HK-2 (cell line): ENCODE results near the gene GRIPAP1.

ENCODE experiments used
- DNase-seq: peaks from one replicate; pipeline ENCODE4 v3.0.0-alpha.2; 2018; ENCODE audit not compliant: unreplicated experiment

The GRIPAP1 gene

DNA sequence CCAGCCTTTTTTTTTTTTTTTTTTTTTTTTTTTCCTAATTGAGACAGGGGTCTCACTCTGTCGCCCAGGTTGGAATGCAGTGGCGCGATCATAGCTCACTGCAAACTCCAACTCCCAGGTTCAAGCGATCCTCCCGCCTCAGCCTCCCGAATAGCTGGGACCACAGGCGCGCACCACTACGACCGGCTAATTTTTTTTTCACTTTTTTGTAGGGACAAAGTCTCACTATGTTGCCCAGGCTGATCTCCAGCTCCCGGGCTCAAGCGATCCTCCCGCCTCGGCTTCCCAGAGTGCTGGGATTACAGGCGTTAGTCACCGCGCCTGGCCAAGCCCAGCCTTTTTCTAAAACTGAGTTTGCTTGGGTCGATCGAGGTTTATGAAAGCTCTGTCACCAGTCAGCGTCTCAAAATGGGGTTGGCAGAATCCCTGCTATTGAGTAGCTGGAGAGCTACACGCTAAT lies 43.4 kb downstream of the GRIPAP1 start:
- peak; percentile 61 for DNase-seq

DNA sequence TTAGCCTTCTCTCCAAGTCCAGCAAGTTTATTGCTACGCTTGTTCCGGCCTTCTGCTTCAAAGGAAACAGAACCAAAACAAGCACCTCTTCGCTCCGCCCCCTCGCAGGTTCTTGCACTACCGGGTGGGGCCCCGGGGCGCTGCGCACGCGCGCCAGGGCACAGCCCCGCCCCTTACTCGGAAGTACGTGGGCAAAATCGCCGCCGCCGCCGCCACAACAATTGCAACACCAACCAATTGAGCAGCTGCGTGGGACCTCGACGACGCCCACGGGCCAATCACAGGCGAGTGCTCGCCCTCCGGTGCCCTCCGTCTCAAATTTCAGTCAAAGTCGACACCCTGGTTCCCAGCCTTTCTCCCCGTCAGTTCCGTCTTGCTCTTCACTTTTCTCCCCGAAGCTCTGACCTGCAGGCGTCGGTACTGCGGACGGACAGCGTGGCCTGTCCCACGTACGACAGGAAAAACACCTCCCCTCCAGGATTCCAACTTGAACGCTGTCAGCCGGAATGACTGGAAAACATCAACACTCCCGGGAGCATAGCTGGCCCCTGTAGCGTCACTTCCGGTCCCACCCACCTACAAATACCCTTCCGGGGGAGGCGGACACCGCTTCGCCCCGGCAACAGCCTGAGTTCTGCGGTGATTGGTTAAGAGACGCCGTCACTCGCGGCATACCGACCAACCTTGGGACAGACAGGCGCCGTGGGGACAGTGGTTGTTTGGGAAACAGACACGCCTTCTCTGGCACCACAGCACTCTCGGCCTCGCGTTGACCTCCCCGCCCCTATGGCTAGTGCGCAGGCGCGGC lies 44.0 kb downstream of the GRIPAP1 start:
- DNase-seq = peak; percentile 95

DNA sequence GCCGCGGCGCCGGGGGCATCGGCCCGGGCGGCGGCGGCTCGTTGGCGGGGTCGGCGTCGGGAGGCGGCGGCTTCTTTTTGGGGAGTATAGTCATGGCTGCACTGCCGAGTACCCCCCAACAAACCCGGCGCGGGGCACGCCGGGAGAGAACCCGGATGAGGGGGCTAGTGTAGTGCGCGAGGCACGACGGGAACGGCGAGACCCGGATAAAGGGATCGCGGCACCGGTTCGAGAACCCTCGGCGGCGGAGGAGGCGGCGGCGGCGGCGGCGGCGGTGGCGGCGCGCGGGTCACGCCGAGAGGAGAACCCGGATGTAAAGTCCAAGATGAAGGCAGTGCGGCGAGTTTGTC lies 44.6 kb downstream of the GRIPAP1 start, which contains the start of gene OTUD5:
Gene OTUD5 (minus strand): TSS at position 131 of the 350 bp plus-strand sequence. CDS start 37 bp downstream, at position 94.
- no peak for DNase-seq

DNA sequence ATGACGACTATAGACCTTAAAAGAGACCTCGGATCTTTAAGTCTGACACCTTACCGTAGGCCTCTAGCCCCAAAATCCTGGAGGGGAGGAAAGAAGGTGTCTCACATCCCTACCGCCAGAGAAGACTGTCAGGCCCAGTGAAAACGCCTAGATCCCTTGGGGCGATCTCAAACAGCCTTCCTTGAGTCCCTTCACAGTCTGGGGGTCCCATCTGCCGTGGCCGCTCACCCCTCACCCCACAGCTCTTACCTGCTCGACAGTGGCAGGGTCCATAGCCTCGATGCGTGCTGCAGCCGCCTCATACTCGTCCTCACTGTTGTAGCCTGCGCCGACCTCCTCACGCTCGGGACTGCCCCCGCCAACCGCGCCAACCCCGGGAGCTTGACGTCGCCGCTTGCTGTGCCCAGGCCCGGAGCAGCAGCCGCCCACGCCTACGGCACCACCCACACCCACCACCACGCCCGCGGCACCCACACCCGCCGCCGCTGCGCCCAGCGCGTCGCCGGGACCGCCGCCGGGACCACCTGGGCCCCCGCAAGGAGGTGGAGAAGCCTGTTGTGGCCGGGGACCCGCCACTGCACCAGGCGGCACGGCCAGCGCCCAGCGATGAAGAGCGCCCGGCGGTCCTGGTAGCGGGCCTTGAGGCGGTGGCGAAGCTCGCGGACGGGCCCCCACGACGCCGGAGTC lies 45.2 kb downstream of the GRIPAP1 start:
- DNase-seq = peak; percentile 26

DNA sequence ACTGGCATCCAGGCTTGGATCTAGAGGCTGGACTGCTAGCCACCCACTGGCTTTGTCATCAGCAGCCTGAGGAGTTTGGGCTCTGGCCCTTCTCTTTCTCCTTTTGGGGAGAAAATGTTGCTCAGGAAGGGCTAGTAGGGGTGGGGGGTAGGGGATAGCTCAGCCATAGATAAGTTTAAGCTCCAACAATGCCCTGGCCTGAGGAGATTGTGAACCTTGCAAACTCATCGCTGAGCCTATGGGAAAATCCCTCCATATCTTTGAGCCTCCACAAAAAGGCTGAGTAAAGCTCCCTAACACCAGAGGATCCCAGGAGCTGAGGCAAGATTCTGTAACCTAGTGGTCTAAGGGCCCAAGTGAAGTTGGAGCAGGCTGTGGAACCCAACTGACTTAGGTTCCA lies 53.5 kb downstream of the GRIPAP1 start:
- no peak for DNase-seq

DNA sequence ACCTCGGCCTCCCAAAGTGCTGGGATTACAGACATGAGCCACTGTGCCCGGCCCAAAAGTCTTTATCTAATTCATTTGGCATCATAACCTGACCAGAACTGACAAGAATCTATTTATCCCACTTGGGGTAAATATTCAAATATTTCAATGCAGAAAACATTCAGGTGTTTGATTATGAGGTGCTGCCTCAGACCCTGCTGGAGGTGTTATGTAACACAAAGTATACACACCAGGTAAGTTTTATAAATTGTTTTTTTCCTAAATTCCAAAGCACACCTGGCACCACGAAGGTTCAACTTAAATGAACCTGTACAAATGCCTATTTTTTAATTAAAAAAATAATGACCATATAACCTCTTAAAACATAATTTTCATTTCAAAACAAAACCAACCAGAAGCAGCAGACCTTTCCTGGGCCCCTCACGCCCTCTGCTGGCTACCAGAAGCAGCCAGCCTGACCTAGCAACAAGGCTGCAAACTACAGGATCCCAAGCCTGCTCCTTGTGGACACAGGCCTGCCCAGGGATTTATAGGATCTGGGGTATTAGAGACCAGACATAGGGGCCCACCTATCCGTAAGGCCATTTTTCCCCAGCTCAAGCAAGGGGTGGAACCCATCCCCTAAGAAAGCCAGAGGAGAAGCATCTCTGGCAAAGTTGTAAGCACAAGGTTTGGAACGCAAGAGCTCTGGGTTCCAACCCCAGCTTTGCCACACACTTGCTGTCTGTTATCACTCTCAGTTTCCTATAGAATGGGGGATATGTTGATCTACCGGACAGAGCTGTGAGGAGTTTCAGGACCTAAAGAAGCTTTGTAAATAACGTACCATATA lies 56.3 kb downstream of the GRIPAP1 start:
- peak; percentile 28 for DNase-seq

DNA sequence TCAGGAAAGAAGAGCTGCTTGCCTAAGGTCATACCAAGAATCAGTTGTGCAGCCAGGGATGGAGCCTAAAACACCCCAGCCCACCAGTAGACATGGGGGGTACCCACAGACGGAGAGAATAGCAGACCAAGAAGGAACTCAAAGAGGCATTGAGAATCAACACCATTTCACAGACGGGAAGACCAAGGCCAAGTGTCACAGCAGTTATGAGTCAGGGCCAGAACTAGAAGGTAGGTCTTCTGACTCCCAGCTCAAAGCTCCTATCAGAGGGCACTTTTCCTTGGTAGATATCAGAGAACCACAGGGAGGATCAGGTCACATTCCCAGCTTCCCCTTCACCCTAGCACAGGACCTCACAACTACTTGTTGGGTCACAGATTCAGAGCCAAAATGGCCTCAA lies 59.2 kb downstream of the GRIPAP1 start:
- DNase-seq = no peak

DNA sequence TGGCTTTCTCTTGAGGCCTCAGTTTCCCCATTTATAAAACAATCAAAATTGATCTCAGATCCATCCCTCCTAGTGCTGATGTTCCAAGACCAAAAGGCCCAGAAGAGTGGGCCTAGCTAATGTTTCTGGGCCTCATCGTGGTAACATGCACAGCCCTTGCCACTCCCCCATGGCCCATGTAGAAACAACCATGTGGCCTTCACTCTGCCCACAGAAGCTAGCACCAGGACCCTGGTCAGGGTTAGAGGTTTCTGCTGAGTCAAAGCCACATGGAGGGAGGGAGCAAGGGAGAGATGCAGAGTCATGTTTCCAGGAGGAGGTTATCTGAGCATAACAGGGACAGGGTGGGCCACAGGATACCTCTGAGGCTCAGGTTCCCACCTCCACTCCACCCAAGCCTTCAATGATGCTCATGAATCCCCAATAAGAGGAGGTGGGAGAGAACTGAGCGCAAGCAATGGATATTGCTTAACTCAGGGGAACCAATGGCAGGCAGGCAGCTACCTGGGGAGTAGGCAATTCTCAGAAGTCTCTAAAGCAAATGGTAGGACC lies 61.6 kb downstream of the GRIPAP1 start:
- DNase-seq = no peak

DNA sequence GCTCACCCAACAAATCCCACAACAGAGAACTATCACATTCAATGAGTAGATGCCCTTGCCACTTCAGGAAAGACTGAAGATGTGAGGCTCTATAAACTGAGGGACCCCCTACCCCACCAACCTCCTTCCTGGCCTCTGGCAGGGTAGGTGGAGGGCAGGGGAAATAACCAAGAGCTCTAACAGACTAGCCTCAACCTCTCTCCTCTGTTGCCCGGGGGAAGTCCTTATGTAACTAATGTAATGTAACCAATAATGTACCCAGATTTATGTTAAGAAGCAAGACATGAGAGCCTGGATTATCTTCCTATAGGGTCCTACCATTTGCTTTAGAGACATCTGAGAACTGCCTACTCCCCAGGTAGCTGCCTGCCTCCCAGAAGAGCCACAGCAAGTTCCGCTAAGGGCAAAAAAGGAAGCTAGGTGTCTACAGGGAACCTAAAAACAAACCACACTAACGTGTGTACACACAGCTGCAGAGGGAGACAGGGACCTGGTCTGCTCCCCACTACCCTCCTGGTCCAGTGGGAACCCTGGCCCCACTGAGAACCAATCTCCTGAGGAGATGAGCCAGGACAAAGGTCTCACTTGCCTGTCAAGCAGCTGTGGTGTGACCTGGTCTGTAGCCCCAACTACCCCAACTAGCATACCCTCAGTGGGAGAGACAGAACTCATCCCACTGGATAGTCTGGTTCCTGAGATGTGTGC lies 62.4 kb downstream of the GRIPAP1 start:
- no peak for DNase-seq

DNA sequence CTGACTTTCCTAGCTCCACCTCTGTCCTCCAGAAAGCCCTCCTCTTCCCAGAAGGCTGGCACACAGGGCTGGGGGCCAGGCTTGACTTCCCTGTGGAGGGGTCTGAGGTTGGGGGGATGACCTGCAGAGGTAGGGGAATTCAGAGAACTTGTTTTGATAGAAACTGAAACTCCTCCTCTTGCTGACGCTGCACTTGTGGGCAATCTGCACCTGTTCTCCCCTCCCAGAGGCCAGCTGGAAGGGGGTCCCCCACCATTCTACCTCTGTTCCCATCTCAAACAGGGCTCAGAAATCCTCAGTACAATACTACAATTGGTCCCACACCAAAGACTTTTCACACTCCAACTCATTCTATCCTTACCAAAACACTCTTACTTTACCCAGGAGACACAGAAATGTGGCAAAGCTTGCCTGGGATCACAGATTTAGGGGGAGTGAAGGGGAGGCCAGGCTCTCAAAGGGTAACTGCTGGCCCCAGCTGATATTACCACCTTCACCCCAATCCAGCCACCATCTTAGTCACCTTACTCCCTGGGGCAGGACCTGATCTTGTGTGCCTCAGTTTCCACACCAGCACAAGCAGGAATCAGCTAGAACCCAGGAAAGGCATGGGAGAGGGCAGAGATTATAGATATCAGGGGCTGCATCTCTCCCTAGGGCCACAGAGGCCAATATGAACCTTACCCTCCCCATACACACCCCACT lies 63.2 kb downstream of the GRIPAP1 start:
- DNase-seq = no peak

DNA sequence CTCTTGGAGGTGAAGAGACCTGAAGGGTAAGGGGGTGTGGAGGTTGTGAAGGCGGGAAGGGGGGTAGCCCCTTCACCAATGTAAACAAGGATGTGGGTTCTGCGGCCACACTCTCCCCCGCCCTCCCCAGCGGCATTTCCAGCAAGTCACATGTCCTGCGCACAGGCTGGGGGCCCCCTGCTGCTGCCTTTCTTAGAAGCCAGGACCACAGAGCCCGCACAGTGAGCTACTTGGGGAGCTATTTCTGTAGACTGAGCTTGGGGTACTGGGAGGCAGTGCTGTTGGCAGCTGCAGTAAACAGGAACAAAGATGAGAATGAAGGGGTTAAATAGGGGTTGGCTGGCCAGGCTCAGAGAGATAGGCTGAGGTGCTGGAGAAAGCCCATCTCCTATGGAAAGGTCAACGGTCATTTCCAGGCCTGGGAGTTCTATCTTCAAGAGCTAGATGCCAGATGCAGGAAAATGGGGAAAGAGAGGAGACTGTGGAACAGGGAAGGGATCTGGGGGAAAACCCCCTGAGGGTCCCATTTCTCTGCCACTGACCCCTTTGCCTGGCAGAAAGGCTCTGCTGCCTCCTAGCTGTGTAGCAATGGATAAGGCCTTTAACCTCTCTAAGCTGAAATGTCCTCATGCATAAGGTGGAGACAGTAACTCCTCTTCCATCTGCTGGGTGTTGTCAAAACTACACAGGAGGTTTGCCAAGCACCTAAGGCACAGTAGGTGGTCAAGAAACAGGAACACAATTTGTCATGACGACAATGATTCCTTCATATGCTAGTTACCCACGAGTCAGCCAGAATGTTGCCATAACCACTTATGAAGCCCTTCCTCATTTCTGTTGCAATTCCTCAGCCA lies 64.8 kb downstream of the GRIPAP1 start:
- DNase-seq = no peak

DNA sequence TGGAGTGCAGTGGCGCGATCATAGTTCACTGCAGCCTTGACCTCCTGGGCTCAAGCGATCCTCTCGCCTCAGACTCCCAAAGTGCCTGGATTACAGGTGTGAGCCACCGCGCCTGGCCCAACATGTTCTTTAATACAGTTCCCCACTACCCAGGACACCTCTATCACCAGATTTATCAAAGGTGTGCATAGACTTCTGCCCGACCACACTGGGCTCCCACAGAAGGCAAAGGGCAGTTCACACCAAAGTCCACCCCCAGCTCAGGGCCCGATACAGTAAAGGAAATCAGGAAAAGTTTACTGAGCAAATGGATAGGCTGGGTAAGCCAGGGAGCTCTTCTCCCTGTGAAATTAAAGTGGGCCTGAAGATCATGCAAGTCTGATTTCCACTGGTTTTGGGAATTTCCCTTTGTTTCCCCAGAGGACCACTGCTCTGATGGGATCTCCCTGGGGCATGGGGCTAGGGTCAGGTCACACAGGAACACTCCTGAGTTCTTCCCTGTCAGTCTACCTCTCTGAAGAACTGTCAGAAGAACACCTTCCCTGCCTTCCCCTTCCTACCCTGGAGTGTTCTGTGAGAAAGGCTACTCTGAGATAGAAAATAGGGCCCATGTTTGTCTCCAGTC lies 65.5 kb downstream of the GRIPAP1 start:
- DNase-seq = no peak

DNA sequence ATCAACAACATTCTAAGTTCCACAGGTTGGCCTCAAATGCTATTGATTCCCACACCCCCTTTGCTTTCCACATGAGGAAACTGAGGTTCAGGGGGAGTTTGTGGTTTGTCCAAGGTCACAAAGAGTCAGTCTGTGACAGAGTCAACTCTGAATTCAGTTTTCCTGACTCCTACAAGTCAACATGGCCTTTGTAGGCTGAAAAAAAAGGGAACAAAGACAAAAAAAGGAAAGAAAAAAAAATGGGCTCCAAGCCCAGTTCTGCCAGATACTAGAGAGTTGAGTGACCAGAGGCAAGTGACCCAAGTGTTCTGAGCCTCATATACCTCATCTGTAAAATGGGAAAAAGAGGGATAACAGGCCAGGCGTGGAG lies 66.8 kb downstream of the GRIPAP1 start:
- DNase-seq = no peak

DNA sequence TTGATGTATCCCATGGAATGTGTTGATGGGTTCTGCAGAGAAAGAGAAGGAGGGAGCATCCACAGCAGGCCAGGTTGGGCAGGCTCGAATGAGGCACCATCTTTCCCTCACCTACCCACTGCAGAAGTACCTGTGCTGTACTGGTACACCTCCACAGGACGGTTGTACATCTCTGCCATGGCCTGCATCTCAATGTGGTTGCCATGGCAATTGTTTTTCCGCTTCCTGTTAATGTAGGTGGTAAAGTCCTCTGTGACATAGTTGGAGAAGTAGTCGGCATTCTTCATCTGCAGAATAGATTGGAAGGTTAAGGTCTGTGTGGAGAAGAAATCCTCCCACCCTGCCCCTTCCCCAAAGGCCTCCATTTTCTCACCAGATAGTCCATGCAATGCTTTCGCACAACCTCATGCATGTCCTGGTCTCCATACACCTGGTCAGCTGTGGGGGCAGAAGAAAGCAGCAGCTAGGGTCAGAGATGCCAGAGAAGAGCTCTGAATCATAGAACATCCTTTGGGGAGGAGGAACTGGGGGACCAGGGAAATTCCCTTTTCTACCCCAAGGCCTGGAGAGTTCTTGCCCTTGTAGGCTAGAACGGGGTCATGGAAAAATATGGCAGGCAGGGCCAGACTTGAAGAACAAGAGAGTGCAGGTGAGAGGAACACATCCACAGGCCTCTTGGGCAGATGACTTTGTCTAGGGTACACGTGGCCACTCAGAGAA lies 67.3 kb downstream of the GRIPAP1 start:
- DNase-seq = no peak

DNA sequence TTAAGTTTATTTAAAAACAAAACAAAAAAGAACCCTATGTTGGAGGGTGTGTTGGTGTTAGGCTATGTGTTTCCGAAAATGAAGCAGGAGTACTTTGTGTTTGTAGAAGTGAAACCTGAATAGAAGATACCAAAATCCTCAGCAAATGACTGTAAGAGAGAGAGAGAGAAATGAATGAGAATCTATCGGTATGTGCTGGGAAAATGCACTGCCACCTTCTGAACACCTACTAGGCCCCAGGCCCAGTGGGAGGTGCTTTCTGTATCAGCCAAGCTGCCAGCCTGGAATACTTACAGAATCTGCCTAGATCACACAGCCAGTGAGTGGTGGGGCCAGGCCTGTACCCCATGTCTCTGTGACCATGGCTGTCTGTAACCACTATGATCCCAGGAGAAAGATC lies 68.3 kb downstream of the GRIPAP1 start:
- DNase-seq = no peak

DNA sequence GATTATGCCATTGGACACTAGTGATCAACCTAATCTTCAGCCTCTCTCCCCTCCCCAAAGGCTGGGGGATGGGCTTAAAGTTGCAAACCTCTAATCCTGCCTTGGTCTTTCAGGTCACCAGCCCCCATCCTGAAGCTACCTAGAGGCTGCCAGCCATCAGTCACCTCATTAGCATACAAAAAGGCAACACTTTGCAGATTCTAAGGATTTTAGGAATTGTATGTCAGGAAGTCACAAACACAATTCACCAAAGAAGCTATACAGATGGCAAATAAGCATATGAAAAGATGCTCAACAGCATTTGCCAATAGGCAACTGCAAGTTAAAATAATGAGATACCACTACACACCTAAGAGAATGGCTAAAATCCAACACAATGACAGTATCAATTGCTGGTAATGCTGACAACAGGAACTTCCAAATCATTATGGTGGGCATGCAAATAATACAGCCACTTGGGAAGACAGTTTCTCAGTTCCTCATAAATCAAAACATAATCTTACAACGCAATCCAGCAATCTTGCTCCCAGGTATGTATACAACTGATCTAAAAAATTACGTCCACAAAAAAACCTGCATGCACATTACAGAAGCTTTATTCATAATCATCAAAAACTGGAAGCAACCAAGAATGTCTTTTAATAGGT lies 74.2 kb downstream of the GRIPAP1 start:
- DNase-seq = no peak

DNA sequence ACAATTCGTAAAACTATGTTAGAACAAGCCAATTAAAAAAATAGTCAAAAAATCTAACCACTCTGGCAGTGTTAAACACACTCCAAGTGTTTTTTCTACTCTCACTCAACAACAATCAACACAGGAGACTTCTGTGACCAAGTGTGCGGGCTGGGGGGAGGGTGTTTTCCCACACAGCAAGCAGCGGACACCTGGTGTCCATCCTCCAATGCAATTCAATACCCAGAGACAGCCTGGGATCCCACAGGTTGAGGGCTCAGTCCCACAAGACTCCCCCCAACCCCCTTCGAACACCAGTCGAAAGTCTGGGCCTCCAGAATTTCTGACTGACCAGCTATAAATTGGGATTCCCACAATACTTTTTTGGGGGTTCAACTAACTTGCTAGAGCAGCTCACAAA lies 74.9 kb downstream of the GRIPAP1 start:
- DNase-seq = no peak

DNA sequence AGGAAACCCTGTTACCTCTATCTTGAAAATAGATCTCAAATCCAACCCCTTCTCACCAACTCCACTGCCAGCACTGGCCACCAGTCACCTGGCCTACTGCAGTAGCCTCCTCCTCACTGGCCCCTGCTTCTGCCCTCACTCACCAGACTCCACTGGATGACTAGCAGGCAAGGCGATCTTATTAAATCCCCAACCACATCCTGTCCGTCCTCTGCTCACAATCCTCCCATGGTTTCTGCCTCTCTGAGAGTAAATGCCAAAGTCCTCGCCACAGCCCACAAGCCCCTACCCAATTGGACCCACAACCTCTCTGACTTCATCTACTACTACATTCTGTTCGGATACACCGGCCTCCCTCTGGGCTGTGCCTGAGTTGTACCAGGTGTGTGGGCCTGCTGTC lies 77.8 kb downstream of the GRIPAP1 start:
- no peak for DNase-seq
